Inferior parietal cortex (tissue), 1 donor: ENCODE measurements around the gene H6PD.

ENCODE experiments used
- DNase-seq: peaks from one replicate; pipeline ENCODE4 v3.0.0-alpha.2; 2016; ENCODE audit errors: extremely low spot score

The H6PD gene

GRCh38 chr1:9207715-9208114 lies 26.9 kb upstream of the H6PD start:
- DNase-seq = no peak

- DNase-seq = no peak
These were observed 23.2 kb upstream of the H6PD start for GRCh38 chr1:9211291-9211811.

GRCh38 chr1:9212735-9213134 lies 21.8 kb upstream of the H6PD start:
- DNase-seq = no peak

GRCh38 chr1:9213956-9214355 lies 20.6 kb upstream of the H6PD start:
- no peak for DNase-seq

- no peak for DNase-seq
These were observed 15.7 kb upstream of the H6PD start for GRCh38 chr1:9218917-9219316.

- DNase-seq = no peak
These were observed 11.5 kb upstream of the H6PD start for GRCh38 chr1:9222846-9223625.

- no peak for DNase-seq
These were observed 9.7 kb upstream of the H6PD start for GRCh38 chr1:9224664-9225410.

DNA sequence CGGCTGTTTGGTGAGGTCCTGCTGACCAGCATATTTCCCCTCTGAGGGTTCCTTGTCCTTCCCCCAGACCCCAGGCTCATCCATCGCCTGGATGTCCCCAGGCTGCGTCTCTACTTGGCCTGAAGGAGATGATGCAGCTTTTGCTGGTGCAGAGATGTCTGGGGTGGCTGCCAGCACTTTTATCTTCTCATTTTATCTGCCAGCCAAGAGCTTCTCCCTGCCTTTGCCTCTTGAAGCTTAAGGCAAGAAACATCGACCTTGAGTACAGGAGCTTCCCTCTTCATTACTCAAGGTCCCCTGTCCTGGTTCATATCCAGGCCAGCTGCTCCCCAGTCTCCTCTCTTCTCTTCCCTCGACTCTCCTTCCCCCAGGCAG lies 9.2 kb upstream of the H6PD start:
- no peak for DNase-seq

DNA sequence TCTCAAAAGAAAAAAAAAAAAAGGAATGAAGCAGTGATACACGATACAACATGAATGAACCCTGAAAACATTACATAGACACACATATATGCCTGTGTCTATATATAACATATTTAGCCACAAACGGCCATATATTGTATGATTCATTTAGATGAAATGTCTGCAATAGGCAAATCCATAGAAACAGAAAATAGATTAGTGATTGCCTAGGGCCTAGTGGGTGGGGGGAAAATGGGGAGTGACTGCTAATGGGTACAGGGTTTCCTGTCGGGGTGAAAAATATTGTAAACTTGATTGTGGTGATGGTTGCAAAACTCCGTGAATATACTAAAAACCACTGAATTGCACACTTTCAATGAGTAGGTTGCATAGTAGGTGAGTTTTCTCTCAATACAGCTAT lies 6.0 kb upstream of the H6PD start:
- no peak for DNase-seq

- no peak for DNase-seq
These were observed 5.0 kb upstream of the H6PD start for GRCh38 chr1:9229549-9229948.

GRCh38 chr1:9230869-9231533 lies 3.6 kb upstream of the H6PD start:
- no peak for DNase-seq

- no peak for DNase-seq
These were observed 2.8 kb upstream of the H6PD start for GRCh38 chr1:9231648-9232332.

GRCh38 chr1:9233241-9233941 lies 1.2 kb upstream of the H6PD start:
- no peak for DNase-seq

DNA sequence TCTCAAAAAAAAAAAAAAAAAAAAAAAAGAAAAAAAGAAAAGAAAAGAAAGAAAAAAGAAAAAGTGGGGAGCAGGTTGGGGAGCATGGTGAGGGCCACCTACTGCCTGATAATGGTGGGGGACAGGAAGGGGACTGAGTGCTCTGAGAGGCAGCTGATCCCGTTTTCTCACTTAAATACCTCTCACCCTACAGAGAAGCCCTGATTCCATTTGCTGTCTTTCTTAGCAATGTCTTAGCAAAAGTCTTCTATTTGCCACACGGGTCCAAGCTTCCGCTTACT lies 692 bp upstream of the H6PD start:
- no peak for DNase-seq

DNA sequence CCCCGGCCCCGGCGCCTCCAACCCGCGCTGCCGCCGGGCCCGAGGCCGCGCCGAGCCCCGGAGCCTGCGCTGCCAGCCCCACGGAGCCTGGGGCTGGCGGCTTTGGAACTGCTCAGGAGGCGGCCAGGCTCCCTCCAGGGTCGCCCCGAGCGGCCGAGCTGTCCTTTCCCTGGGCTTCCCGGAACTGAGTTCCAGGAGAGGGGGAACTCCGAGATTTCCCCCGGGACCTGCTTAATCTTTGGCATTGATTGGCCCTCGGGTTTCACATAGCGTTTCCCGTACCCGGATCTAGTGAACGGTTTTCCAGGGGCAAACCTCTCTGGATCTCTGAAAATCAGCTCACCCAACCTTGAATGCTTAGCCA lies 504 bp downstream of the H6PD start:
- DNase-seq = no peak

- no peak for DNase-seq
These were observed 986 bp downstream of the H6PD start for GRCh38 chr1:9235560-9235959.

GRCh38 chr1:9238134-9238533 lies 3.6 kb downstream of the H6PD start:
- no peak for DNase-seq

DNA sequence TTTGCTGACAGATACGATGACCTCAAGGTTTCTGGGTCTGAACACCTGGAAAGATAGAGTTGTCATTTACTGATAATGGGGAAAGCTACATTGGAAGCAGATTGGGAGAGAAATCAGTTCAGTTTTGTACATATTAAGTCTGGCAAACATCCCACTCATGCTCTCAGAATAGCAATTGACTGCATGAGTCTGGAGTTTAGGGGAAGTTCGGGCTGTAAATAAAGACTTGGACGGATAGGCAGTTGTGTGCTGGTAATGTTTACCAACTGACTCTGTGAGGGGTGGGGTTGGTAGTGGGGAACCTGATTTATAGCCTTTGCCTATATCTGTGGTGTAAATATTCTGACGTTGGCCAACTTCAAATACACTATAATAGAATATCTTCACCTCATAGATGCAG lies 4.0 kb downstream of the H6PD start:
- no peak for DNase-seq

- no peak for DNase-seq
These were observed 5.2 kb downstream of the H6PD start for GRCh38 chr1:9239622-9240401.

DNA sequence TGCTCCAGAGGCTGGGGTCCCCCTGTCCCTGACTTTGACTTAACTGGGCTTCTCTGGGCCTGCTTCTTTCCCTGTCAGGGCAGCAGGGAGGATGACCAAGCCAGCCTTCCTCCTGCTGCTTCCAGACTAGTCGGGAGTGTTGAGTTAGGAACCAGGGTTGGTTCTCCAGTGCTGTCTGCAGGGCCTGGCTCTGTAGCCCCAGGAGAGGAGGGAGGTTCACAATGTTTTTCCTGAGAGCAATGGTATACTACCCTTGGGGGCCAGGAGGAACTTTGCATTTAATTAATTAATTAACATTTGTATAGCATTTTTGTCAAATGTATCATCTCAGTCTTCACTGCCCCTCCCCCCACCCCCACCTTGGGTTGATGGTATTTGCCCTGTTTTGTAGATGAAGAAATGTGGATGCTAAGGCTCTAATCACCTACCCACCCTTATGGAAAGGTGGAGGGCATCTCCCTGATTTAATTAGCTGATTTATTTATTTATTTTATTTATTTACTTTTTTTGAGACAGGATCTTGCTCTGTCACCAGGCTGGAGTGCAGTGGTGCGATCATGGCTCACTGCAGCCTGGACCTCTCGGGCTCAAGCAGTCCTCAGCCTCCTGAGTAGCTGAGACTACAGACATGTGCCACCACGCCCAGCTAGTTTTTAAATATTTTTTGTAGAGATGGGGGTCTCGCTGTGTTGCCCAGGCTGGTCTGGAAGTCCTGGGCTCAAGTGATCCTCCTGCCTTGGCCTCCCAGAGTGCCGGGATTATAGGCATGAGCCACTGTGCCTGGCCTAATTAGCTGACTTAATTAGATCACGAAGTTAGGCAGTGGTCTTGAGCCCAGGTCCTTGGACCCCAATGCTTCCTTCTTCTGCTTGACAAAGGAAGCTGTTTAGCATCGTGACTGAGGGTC lies 6.6 kb downstream of the H6PD start:
- no peak for DNase-seq
